GM12878 (cell line): ENCODE results near the gene IQUB. TPM values are rescaled to one million over a fixed set of nuclear protein-coding genes. Genes with fewer than 3 reads are reported as not detected.

ENCODE experiments used
- ATAC-seq: fragments of 200-7000 bp; cut with Tn5 transposase; 3 replicates; pipeline ENCODE4 v1.9.1; 2020; ENCODE audit warnings: mild to moderate bottlenecking, moderate library complexity
- BruUV-seq: library from RNA; stranded (reverse); fragments of 400-500 nt; replicated peaks from 2 replicates; lab custom pipeline; 2021; lab: Mats Ljungman, UMichigan
- CTCF ChIA-PET: fragments of 300-600 bp; sonication (Branson Sonifier 250); formaldehyde crosslinking; extraction: SDS; loops from one replicate; lab custom pipeline; 2021; ENCODE audit warnings: inconsistent platforms; lab: Yijun Ruan, JAX
- POLR2A ChIA-PET: fragments of 350-600 bp; formaldehyde crosslinking; extraction: SDS; loops from one replicate; lab custom pipeline; 2021; ENCODE audit warnings: inconsistent platforms; lab: Charles Lee
- RAD21 ChIA-PET: fragments of 300-600 bp; sonication (Branson Sonifier 250); formaldehyde crosslinking; loops from one replicate; lab custom pipeline; 2023; ENCODE audit warnings: antibody characterized with exemption; ENCODE audit not compliant: unreplicated experiment; lab: Charles Lee
- SMC1A ChIA-PET: fragments of 300-600 bp; sonication (Branson Sonifier 250); formaldehyde crosslinking; loops from one replicate; lab custom pipeline; 2023; ENCODE audit not compliant: unreplicated experiment, uncharacterized antibody; lab: Charles Lee
- DNase-seq: peaks from one replicate; pipeline ENCODE4 v3.0.0-alpha.2; 2011; ENCODE audit warnings: low read depth, low spot score
- FAIRE-seq: peaks from 3 replicates; lab custom pipeline; 2011; peaks lifted over from hg19 to GRCh38; lab: Jason Lieb, UNC
- H2AFZ ChIP-seq: 2 replicates; pipeline ENCODE4 v1.6.0; 2011; ENCODE audit warnings: low read depth, low read length, control low read depth; ENCODE audit not compliant: control insufficient read depth
- H3K27ac ChIP-seq: 2 replicates; pipeline ENCODE4 v1.5.1; 2011; ENCODE audit warnings: control low read depth; ENCODE audit not compliant: control insufficient read depth, insufficient read depth
- H3K27me3 ChIP-seq, 2 experiments: replicated peaks in 1 of 2; 2 replicates each; pipeline versions ENCODE4 v1.6.0 to v1.6.1; 2011; ENCODE audit warnings: low read length in 1 of 2; ENCODE audit not compliant: control insufficient read depth in 2 of 2, insufficient read depth in 2 of 2
- H3K36me3 ChIP-seq, 2 experiments: 2 replicates each; pipeline ENCODE4 v1.5.1; 2011; ENCODE audit warnings: low read length in 1 of 2; ENCODE audit not compliant: control insufficient read depth in 2 of 2, insufficient read depth in 2 of 2
- H3K4me1 ChIP-seq: 2 replicates; pipeline ENCODE4 v1.6.1; 2011; ENCODE audit warnings: mild to moderate bottlenecking, low read length, moderate library complexity, mixed read lengths; ENCODE audit not compliant: control insufficient read depth, insufficient read depth
- H3K4me2 ChIP-seq: 2 replicates; pipeline ENCODE4 v1.6.0; 2011; ENCODE audit warnings: control low read depth; ENCODE audit not compliant: control insufficient read depth, insufficient read depth
- H3K4me3 ChIP-seq: fragments of 200-600 bp; sonication (generic); 2 replicates; pipeline ENCODE4 v1.5.1; 2016
- H3K79me2 ChIP-seq: 2 replicates; pipeline ENCODE4 v1.6.0; 2011; ENCODE audit warnings: low read length; ENCODE audit not compliant: control insufficient read depth, insufficient read depth
- H3K9ac ChIP-seq: 2 replicates; pipeline ENCODE4 v1.8.0; 2011; ENCODE audit warnings: low read length, control low read depth, mixed read lengths; ENCODE audit not compliant: control insufficient read depth, insufficient read depth
- H3K9me3 ChIP-seq: replicated peaks from 3 replicates; pipeline ENCODE4 v1.5.1; 2011; ENCODE audit warnings: mild to moderate bottlenecking, low read length; ENCODE audit not compliant: control insufficient read depth, insufficient read depth
- H4K20me1 ChIP-seq: 2 replicates; pipeline ENCODE4 v1.6.0; 2011; ENCODE audit not compliant: control insufficient read depth, insufficient read depth
- CTCF ChIP-seq, 3 experiments: IDR thresholded peaks in 2 of 3; conservative IDR thresholded peaks in 1 of 3; 2 replicates each; pipeline ENCODE4 v1.5.1; 2011; ENCODE audit warnings: low read depth in 3 of 3, low read length in 3 of 3, mild to moderate bottlenecking in 3 of 3, control low read depth in 2 of 3, moderate library complexity in 2 of 3, inconsistent platforms in 1 of 3, mixed read lengths in 1 of 3; ENCODE audit not compliant: control insufficient read depth in 2 of 3, insufficient read depth in 1 of 3; ENCODE audit errors: extremely low read depth in 1 of 3
- EED ChIP-seq: sonication (generic); IDR thresholded peaks from 2 replicates; pipeline ENCODE4 v1.6.1; 2016; ENCODE audit warnings: antibody characterized with exemption, low read depth
- EGR1 ChIP-seq, 2 experiments: IDR thresholded peaks; 1 replicate in 1 of 2; 2 replicates in 1 of 2; pipeline ENCODE4 v1.6.1; 2011 to 2012; ENCODE audit warnings: low read depth in 2 of 2, low read length in 2 of 2, borderline replicate concordance in 1 of 2, mild to moderate bottlenecking in 1 of 2, moderate library complexity in 1 of 2
- IRF4 ChIP-seq: IDR thresholded peaks from 2 replicates; pipeline ENCODE4 v1.6.1; 2011; ENCODE audit warnings: low read depth, low read length
- JUND ChIP-seq: IDR thresholded peaks from 2 replicates; pipeline ENCODE4 v1.6.1; 2012; ENCODE audit warnings: low read depth, mild to moderate bottlenecking, low read length, improper control_type of control experiment, moderate library complexity
- KLF5 ChIP-seq: fragments of 450-650 bp; IDR thresholded peaks from 2 replicates; pipeline ENCODE4 v1.6.1; 2014; ENCODE audit warnings: mild to moderate bottlenecking; ENCODE audit not compliant: partially characterized antibody
- NFYB ChIP-seq: IDR thresholded peaks from 2 replicates; pipeline ENCODE4 v1.6.1; 2011; ENCODE audit warnings: low read depth, mild to moderate bottlenecking, low read length, improper control_type of control experiment, moderate library complexity; ENCODE audit not compliant: insufficient read depth
- POU2F2 ChIP-seq: IDR thresholded peaks from 3 replicates; pipeline ENCODE4 v1.6.1; 2011; ENCODE audit warnings: low read depth, mild to moderate bottlenecking, low read length, borderline replicate concordance
- RCOR1 ChIP-seq: conservative IDR thresholded peaks from 2 replicates; pipeline ENCODE4 v1.6.1; 2012; ENCODE audit warnings: low read depth, low read length, improper control_type of control experiment
- TAF1 ChIP-seq: IDR thresholded peaks from 2 replicates; pipeline ENCODE4 v1.6.1; 2011; ENCODE audit warnings: mild to moderate bottlenecking, low read depth, low read length, borderline replicate concordance
- ZBTB4 ChIP-seq: fragments of 450-650 bp; formaldehyde crosslinking; IDR thresholded peaks from 2 replicates; pipeline ENCODE4 v1.4.0; 2022; ENCODE audit warnings: mild to moderate bottlenecking, moderate library complexity
- ZNF592 ChIP-seq: fragments of 450-650 bp; IDR thresholded peaks from 2 replicates; pipeline ENCODE4 v1.6.1; 2017; ENCODE audit warnings: mild to moderate bottlenecking, moderate library complexity
- ZSCAN29 ChIP-seq: fragments of 450-650 bp; IDR thresholded peaks from 2 replicates; pipeline ENCODE4 v1.6.1; 2017; ENCODE audit warnings: mild to moderate bottlenecking, moderate library complexity
- in situ Hi-C: fragments of 300-500 bp; cut with MboI; formaldehyde crosslinking; loops from 9 replicates; pipeline ENCODE4 v1.14.3; 2018; ENCODE audit warnings: mixed read lengths
- intact Hi-C: fragments of 100-400 bp; cut with micrococcal nuclease; formaldehyde crosslinking; loops from one replicate; pipeline ENCODE4 v1.14.2; 2022; ENCODE audit not compliant: unreplicated experiment
- polyA plus RNA-seq, 11 experiments: library from polyadenylated mRNA; depleted of rRNA in 4 of 11; unstranded in 6 of 11; stranded (reverse) in 5 of 11; fragments of >200 nt; fragmentation: Nextera tagmentation in 4 of 11; fragmentation: Illumina TruSeq in 1 of 11; extraction: Ambion mirVana in 4 of 11; extraction: Trizol in 1 of 11; gene quantifications; 1 replicate in 1 of 11; 2 replicates in 10 of 11; pipeline versions ENCODE4 v1.2.1 to v1.2.3, GENCODE V29; 2011 to 2016; ENCODE audit warnings: inconsistent platforms in 2 of 11, missing spikeins in 2 of 11, low read depth in 1 of 11
- total RNA-seq, 4 experiments: library from RNA; depleted of rRNA in 3 of 4; stranded (reverse); fragments of >200 nt in 3 of 4; fragmentation: Illumina TruSeq in 1 of 4; extraction: Trizol in 1 of 4; gene quantifications; 2 replicates each; pipeline versions ENCODE4 v1.2.1 to v1.2.3, GENCODE V29; 2013 to 2021

Gene IQUB
- total and polyA plus RNA-seq, 10 of the 15 experiments (the other 5 are each of a cell fraction or from before 2014, with no cell fraction given): 0.04 to 0.08 TPM; not detected in 8

GRCh38 chr7:123433665-123434064 is 100.7 kb downstream of the IQUB start:
- ChIA-PET SMC1A (no interaction called here), POLR2A (no interaction called here), RAD21 (no interaction called here), CTCF (no interaction called here)
- H3K79me2 ChIP-seq: no peaks in the 10 kb centered on the region
- H2AFZ ChIP-seq: no peak overlapping the region
- BruUV-seq: no TSS peak
- no peak overlapping the region for H3K9ac ChIP-seq
- no peak for DNase-seq
- ATAC-seq: no peak
- no peaks in the 10 kb centered on the region for H3K27me3 ChIP-seq
- no peaks in the 10 kb centered on the region for H3K36me3 ChIP-seq
- no peaks in the 10 kb centered on the region for H4K20me1 ChIP-seq
- intact Hi-C loops (no loop called here), in situ Hi-C loops (no loop called here)
- no peaks in the 10 kb centered on the region for H3K9me3 ChIP-seq
- H3K4me2 ChIP-seq: no peak overlapping the region
- no peak overlapping the region for H3K27ac ChIP-seq
- no peak overlapping the region for H3K4me3 ChIP-seq
- no peak for FAIRE-seq
- H3K4me1 ChIP-seq: no peaks in the 10 kb centered on the region
- TF ChIP-seq TAF1 (no peak), IRF4 (no peak), EGR1 (IDR thresholded peaks at IDR 0.05; ENCODE audit: borderline replicate concordance in 1 of 2, low read depth in 2 of 2, low read length in 2 of 2) (no peak), ZBTB4 (CRISPR knock-in tag) (no peak), KLF5 (no peak), POU2F2 (no peak), EED (no peak), CTCF (IDR thresholded peaks at IDR 0.05 in 2 of 3, conservative IDR thresholded peaks at IDR 0.05 in 1 of 3; ENCODE audit: control insufficient read depth in 2 of 3, extremely low read depth in 1 of 3, insufficient read depth in 1 of 3, low read depth in 3 of 3, low read length in 3 of 3) (no peak), RCOR1 (no peak), ZSCAN29 (no peak), ZNF592 (no peak), NFYB (no peak), JUND (no peak)
